Skeletal muscle tissue (tissue), 4 donors: ENCODE data around the gene LIFR. TPM values are rescaled to one million over a fixed set of nuclear protein-coding genes. Genes with fewer than 3 reads are reported as not detected.

Experiments used
- H3K27ac ChIP-seq: one replicate; pipeline ENCODE4 v1.7.0; 2013; ENCODE audit warnings: mild to moderate bottlenecking, low read depth, low read length, inconsistent platforms
- H3K27me3 ChIP-seq, 3 donors: one replicate each; pipeline ENCODE4 v1.7.0; 2013; ENCODE audit warnings: low read length in 3 of 3; ENCODE audit not compliant: control insufficient read depth in 3 of 3, insufficient read depth in 3 of 3
- H3K36me3 ChIP-seq, 3 donors: one replicate each; pipeline ENCODE4 v1.7.0; 2013; ENCODE audit warnings: low read length in 3 of 3; ENCODE audit not compliant: control insufficient read depth in 3 of 3, insufficient read depth in 3 of 3
- H3K4me1 ChIP-seq, 3 donors: one replicate each; pipeline ENCODE4 v1.7.0; 2013; ENCODE audit warnings: low read length in 3 of 3, mild to moderate bottlenecking in 3 of 3; ENCODE audit not compliant: control insufficient read depth in 3 of 3, insufficient read depth in 3 of 3
- H3K4me3 ChIP-seq, 3 donors: one replicate each; pipeline ENCODE4 v1.7.0; 2013; ENCODE audit warnings: low read length in 3 of 3
- H3K9ac ChIP-seq, 3 donors: one replicate each; pipeline ENCODE4 v1.7.0; 2013; ENCODE audit warnings: low read length in 3 of 3, mild to moderate bottlenecking in 3 of 3, moderate library complexity in 2 of 3, low read depth in 1 of 3
- H3K9me3 ChIP-seq, 3 donors: one replicate each; pipeline ENCODE4 v1.7.0; 2013; ENCODE audit warnings: low read length in 3 of 3; ENCODE audit not compliant: control insufficient read depth in 3 of 3
- total RNA-seq: library from RNA; depleted of rRNA; stranded (reverse); fragments of >200 nt; gene quantifications from one replicate; pipeline ENCODE4 v1.2.3, GENCODE V29; 2014
- donor health status: Osteomylitis.

The LIFR gene
- total RNA-seq, 1 donor from 2014 or later: 101 TPM

DNA sequence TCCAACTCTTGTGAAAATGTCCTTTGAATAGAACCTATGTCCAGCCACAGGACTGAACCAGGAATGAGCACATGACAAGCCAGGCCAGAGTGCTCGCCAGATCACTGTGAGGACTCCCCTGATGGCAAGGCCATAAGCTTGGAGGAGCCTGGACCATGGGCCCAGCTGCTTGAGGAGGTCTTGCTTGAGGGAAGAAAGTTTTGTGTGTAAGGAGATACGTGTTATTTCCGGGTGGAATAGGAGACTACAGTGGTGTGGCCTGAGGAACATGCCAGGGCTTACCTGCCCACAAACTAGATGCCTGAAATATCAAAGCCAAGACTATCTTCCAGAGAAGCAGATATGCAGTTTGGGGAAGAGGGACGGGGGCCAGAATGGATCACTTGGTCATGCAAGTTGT, 84.7 kb downstream of the LIFR start:
- Histone ChIP-seq H3K4me1 (peaks cover 30 to 48% (median 42%) of the 10 kb centered on the region in 3 donors), H3K9me3 (no peaks in the 10 kb centered on the region), H3K36me3 (no peaks in the 10 kb centered on the region), H3K4me3 (no peak overlapping the region), H3K9ac (no peak overlapping the region), H3K27me3 (no peaks in the 10 kb centered on the region), H3K27ac (no peak overlapping the region)

- H3K4me3 ChIP-seq: no peak overlapping the region
- peak overlapping the region; percentile 85 for H3K27ac ChIP-seq
- H3K27me3 ChIP-seq: no peaks in the 10 kb centered on the region
- H3K9me3 ChIP-seq: no peaks in the 10 kb centered on the region
- peak overlapping the region in 1 of 3 donors; percentile 39 for H3K9ac ChIP-seq
- peaks cover 48 to 68% (median 60%) of the 10 kb centered on the region in 3 donors for H3K4me1 ChIP-seq
- H3K36me3 ChIP-seq: no peaks in the 10 kb centered on the region
Observed at GRCh38 chr5:38469707-38470267, 86.7 kb downstream of the LIFR start.

GRCh38 chr5:38468978-38469706, 87.3 kb downstream of the LIFR start:
- Histone ChIP-seq H3K36me3 (no peaks in the 10 kb centered on the region), H3K27me3 (no peaks in the 10 kb centered on the region), H3K9ac (peak overlapping the region; percentile 63 to 87 (median 76)), H3K4me1 (peaks cover 54 to 74% (median 66%) of the 10 kb centered on the region in 3 donors), H3K27ac (peak overlapping the region; percentile 85), H3K9me3 (no peaks in the 10 kb centered on the region), H3K4me3 (peak overlapping the region in 2 of 3 donors; percentile 22 to 27)

DNA sequence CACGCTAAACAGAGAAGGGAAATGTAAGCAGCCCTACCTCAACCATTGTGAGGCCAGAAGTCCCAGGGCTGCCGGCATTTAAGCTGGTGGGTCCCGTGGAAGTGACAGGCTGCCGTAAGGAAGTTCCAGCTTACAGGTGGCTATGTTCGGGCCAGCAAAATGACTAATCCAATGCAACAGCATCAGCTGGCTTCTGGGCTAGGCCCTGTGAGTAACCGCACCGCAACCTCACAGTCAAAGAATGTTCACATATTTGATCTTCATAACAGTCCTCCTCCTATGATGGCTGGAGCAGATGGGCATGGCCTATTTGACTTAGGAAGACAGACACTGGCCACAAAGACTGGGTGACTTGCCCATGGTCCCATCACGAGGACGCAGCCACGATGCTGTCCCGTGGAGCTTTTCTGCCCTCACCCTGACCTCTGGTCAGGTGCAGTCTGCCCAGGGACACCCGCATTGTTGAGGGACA, 88.2 kb downstream of the LIFR start:
- Histone ChIP-seq H3K27ac (peak overlapping the region; percentile 85), H3K27me3 (no peaks in the 10 kb centered on the region), H3K4me3 (peak overlapping the region; percentile 39 to 68 (median 49)), H3K9ac (peak overlapping the region; percentile 63 to 87 (median 76)), H3K36me3 (no peaks in the 10 kb centered on the region), H3K9me3 (no peaks in the 10 kb centered on the region), H3K4me1 (peaks cover 63 to 82% (median 75%) of the 10 kb centered on the region in 3 donors)

DNA sequence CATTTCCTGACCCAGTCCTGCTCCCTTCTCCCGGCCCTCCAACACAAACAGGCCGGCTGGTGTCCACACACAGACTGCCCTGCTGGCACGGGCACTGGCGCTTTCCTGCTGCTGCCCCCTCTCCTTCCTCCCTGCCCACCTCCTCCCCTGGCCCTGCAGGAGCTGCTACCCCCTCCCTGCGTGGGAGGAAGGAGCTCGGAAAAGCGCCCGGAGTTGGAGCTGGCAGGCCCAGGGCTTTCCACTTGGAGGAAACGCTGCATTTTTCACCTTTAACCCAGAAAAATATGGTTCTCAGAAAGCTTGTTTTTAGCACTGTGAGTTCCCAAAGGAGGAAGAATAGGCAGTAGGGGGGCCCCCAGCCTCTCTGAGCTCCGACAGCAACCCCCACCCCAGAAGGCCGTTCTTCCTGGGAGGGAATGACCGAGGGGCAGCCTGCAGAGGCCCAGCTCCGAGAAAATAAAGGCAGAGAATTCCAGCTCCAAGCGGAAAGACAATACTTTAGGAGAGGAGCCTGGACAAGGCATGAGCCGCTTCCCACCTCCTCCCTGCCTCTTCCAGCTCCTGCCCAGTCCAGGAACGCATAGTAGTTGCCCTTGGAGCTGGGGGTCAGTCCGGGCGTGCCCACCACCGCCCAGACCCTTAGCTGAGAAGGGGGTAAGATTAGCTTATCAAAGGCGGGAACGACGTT, 88.9 kb downstream of the LIFR start:
- H3K9me3 ChIP-seq: no peaks in the 10 kb centered on the region
- H3K36me3 ChIP-seq: no peaks in the 10 kb centered on the region
- peaks cover 71 to 82% (median 75%) of the 10 kb centered on the region in 3 donors for H3K4me1 ChIP-seq
- H3K4me3 ChIP-seq: peak overlapping the region; percentile 49 to 68 (median 56)
- H3K27me3 ChIP-seq: no peaks in the 10 kb centered on the region
- peak overlapping the region; percentile 57 to 87 (median 76) for H3K9ac ChIP-seq
- H3K27ac ChIP-seq: peak overlapping the region; percentile 85

- no peaks in the 10 kb centered on the region for H3K36me3 ChIP-seq
- peaks cover 72 to 80% (median 76%) of the 10 kb centered on the region in 3 donors for H3K4me1 ChIP-seq
- H3K9me3 ChIP-seq: no peaks in the 10 kb centered on the region
- H3K4me3 ChIP-seq: peak overlapping the region in 2 of 3 donors; percentile 56 to 68
- peak overlapping the region; percentile 85 for H3K27ac ChIP-seq
- H3K27me3 ChIP-seq: no peaks in the 10 kb centered on the region
- peak overlapping the region; percentile 57 to 87 (median 76) for H3K9ac ChIP-seq
Observed at GRCh38 chr5:38466424-38467189, 89.8 kb downstream of the LIFR start.

DNA sequence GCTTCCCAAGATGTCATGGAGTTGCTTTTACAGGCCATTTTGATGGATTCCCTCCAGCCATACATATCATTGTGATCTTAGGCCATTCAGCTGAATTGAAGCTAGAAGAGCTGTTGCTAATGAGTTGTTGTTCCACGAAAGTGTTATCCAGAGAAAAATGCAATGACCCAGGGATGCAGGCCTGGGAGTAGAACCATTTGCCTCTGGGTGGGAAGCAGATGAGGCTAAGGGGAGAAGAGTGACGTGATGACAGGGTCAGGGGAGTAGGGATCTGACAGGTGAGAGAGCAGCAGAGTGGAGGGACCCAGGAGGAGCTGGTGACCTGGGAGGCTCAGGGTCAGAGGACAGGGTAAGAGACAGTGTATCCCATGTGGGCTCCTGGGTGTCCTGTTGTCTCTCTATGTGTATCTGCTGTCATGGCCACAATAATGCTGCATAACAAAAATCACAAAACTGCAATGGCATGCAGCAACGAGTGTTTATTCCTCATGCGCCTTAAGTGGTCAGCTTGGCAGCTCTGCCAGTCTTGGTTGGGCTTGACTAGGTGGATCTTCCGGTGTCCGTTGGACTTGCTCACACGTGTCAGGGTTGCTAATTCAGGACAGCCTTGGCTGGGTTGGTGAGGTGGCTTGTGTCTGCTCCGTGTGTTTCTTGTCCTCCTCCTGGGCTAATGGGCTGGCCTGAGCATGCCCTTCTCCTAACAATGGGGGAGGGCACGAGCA, 90.6 kb downstream of the LIFR start:
- Histone ChIP-seq H3K9me3 (no peaks in the 10 kb centered on the region), H3K4me3 (peak overlapping the region; percentile 39 to 68 (median 56)), H3K27ac (peak overlapping the region; percentile 85), H3K9ac (peak overlapping the region in 2 of 3 donors; percentile 35 to 79), H3K4me1 (peaks cover 72 to 79% (median 76%) of the 10 kb centered on the region in 3 donors), H3K36me3 (peaks cover 0 to 3% (median 3%) of the 10 kb centered on the region in 3 donors), H3K27me3 (no peaks in the 10 kb centered on the region)

- Histone ChIP-seq H3K27ac (peak overlapping the region; percentile 85), H3K4me1 (peaks cover 75 to 79% (median 76%) of the 10 kb centered on the region in 3 donors), H3K4me3 (peak overlapping the region in 1 of 3 donors; percentile 68), H3K27me3 (no peaks in the 10 kb centered on the region), H3K9ac (peak overlapping the region in 1 of 3 donors; percentile 79), H3K9me3 (no peaks in the 10 kb centered on the region), H3K36me3 (peaks cover 0 to 9% (median 3%) of the 10 kb centered on the region in 3 donors)
Observed at GRCh38 chr5:38465061-38465460, 91.4 kb downstream of the LIFR start.
